ENCODE data around the gene TRIO.

DNA sequence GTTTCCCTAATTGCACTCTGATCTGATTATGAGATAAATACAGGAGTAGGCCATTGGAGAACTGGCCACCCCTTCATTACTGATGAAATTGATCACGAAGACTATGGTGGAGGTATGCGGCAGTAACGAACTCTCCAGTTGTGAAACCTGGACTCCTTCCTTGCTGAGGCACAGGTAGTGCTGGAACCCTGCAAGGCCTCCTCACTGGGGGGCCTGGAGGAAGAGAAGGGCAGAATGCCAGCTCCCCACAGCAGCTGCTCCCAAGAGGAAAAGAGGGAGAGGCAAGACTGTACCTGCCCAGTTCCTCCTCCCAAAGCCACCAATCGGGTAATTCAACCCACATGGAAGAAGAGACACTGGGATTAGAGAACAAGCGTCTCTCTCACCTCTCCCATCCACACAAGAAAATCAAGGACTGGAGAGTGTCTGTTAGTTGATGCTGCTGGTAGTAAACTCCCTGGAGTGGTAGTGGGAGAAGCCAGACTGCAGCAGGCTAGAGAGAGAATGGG lies 19.1 kb upstream of the TRIO start:
- TF ChIP-seq ZC3H10 (CRISPR knock-in tag; IDR thresholded peaks at IDR 0.05) (no peak), GLIS3 (CRISPR knock-in tag; IDR thresholded peaks at IDR 0.05) (no peak), TCF4 (CRISPR knock-in tag; IDR thresholded peaks at IDR 0.05; ENCODE audit: borderline replicate concordance) (no peak), CSDC2 (CRISPR knock-in tag; IDR thresholded peaks at IDR 0.05) (no peak), ARNTL (CRISPR knock-in tag; IDR thresholded peaks at IDR 0.05; ENCODE audit: borderline replicate concordance, low read depth) (no peak), ZNF70 (CRISPR knock-in tag; IDR thresholded peaks at IDR 0.05) (no peak), ZNF565 (CRISPR knock-in tag; conservative IDR thresholded peaks at IDR 0.05; ENCODE audit: low read depth) (no peak), ESRRG (CRISPR knock-in tag; IDR thresholded peaks at IDR 0.05) (no peak), ISL1 (CRISPR knock-in tag; IDR thresholded peaks at IDR 0.05) (no peak)
- TF ChIP-seq, protein P1, sequence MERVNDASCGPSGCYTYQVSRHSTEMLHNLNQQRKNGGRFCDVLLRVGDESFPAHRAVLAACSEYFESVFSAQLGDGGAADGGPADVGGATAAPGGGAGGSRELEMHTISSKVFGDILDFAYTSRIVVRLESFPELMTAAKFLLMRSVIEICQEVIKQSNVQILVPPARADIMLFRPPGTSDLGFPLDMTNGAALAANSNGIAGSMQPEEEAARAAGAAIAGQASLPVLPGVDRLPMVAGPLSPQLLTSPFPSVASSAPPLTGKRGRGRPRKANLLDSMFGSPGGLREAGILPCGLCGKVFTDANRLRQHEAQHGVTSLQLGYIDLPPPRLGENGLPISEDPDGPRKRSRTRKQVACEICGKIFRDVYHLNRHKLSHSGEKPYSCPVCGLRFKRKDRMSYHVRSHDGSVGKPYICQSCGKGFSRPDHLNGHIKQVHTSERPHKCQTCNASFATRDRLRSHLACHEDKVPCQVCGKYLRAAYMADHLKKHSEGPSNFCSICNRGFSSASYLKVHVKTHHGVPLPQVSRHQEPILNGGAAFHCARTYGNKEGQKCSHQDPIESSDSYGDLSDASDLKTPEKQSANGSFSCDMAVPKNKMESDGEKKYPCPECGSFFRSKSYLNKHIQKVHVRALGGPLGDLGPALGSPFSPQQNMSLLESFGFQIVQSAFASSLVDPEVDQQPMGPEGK (CRISPR knock-in tag; IDR thresholded peaks at IDR 0.05; ENCODE audit: borderline replicate concordance): no peak
- TF ChIP-seq, protein P2, sequence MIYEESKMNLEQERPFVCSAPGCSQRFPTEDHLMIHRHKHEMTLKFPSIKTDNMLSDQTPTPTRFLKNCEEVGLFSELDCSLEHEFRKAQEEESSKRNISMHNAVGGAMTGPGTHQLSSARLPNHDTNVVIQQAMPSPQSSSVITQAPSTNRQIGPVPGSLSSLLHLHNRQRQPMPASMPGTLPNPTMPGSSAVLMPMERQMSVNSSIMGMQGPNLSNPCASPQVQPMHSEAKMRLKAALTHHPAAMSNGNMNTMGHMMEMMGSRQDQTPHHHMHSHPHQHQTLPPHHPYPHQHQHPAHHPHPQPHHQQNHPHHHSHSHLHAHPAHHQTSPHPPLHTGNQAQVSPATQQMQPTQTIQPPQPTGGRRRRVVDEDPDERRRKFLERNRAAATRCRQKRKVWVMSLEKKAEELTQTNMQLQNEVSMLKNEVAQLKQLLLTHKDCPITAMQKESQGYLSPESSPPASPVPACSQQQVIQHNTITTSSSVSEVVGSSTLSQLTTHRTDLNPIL (CRISPR knock-in tag; IDR thresholded peaks at IDR 0.05; ENCODE audit: low read depth): no peak
